Trophoblast cell (in vitro differentiated cells and primary cell): ENCODE measurements around the gene NEXMIF.

ENCODE experiments used
- DNase-seq, 2 donors: peaks; one replicate each; pipeline ENCODE4 v3.0.0-alpha.2; 2016
- H2AFZ ChIP-seq: 2 replicates; pipeline ENCODE4 v1.6.1; 2013; ENCODE audit warnings: low read length, moderate library complexity, mild to moderate bottlenecking; ENCODE audit not compliant: insufficient read depth, poor library complexity
- H2AK5ac ChIP-seq: 2 replicates; pipeline ENCODE4 v1.6.1; 2013; ENCODE audit warnings: mild to moderate bottlenecking, low read length
- H2BK120ac ChIP-seq: 2 replicates; pipeline ENCODE4 v1.6.1; 2013; ENCODE audit warnings: low read length, mild to moderate bottlenecking, moderate library complexity; ENCODE audit not compliant: insufficient read depth, poor library complexity
- H2BK12ac ChIP-seq: 2 replicates; pipeline ENCODE4 v1.6.1; 2013; ENCODE audit warnings: mild to moderate bottlenecking, low read length, moderate library complexity
- H2BK5ac ChIP-seq: 2 replicates; pipeline ENCODE4 v1.6.1; 2013; ENCODE audit warnings: low read length, low read depth, moderate library complexity, mild to moderate bottlenecking; ENCODE audit not compliant: poor library complexity
- H3K14ac ChIP-seq: 2 replicates; pipeline ENCODE4 v1.6.1; 2013; ENCODE audit warnings: mild to moderate bottlenecking, low read length
- H3K18ac ChIP-seq: 2 replicates; pipeline ENCODE4 v1.6.1; 2013; ENCODE audit warnings: mild to moderate bottlenecking, low read length
- H3K23ac ChIP-seq: 2 replicates; pipeline ENCODE4 v1.6.1; 2013; ENCODE audit warnings: low read length
- H3K27ac ChIP-seq: 2 replicates; pipeline ENCODE4 v1.5.1; 2013; ENCODE audit warnings: low read depth, mild to moderate bottlenecking, inconsistent platforms, low read length, moderate library complexity
- H3K27me3 ChIP-seq: 2 replicates; pipeline ENCODE4 v1.6.1; 2013; ENCODE audit warnings: inconsistent platforms, mild to moderate bottlenecking, low read length, moderate library complexity; ENCODE audit not compliant: insufficient read depth
- H3K36me3 ChIP-seq, 2 experiments: 1 replicate in 1 of 2; 2 replicates in 1 of 2; pipeline ENCODE4 v1.6.1; 2013; ENCODE audit warnings: low read length in 2 of 2, mild to moderate bottlenecking in 2 of 2, moderate library complexity in 1 of 2; ENCODE audit not compliant: insufficient read depth in 2 of 2, control insufficient read depth in 1 of 2
- H3K4ac ChIP-seq: 2 replicates; pipeline ENCODE4 v1.6.1; 2013; ENCODE audit warnings: low read depth, mild to moderate bottlenecking, low read length, moderate library complexity
- H3K4me1 ChIP-seq, 2 experiments: 1 replicate in 1 of 2; 2 replicates in 1 of 2; pipeline ENCODE4 v1.6.1; 2013; ENCODE audit warnings: low read length in 2 of 2, mild to moderate bottlenecking in 2 of 2, moderate library complexity in 1 of 2; ENCODE audit not compliant: insufficient read depth in 2 of 2, control insufficient read depth in 1 of 2
- H3K4me2 ChIP-seq: 2 replicates; pipeline ENCODE4 v1.6.1; 2013; ENCODE audit warnings: inconsistent platforms, mild to moderate bottlenecking, low read length, moderate library complexity
- H3K4me3 ChIP-seq: 2 replicates; pipeline ENCODE4 v1.5.1; 2013; ENCODE audit warnings: mild to moderate bottlenecking, low read depth, low read length, inconsistent platforms
- H3K79me1 ChIP-seq: one replicate; pipeline ENCODE4 v1.6.1; 2013; ENCODE audit warnings: low read length
- H3K79me2 ChIP-seq: 2 replicates; pipeline ENCODE4 v1.6.1; 2013; ENCODE audit warnings: low read length, mild to moderate bottlenecking; ENCODE audit not compliant: control insufficient read depth, insufficient read depth, poor library complexity
- H3K9ac ChIP-seq: 2 replicates; pipeline ENCODE4 v1.6.1; 2013; ENCODE audit warnings: mild to moderate bottlenecking, low read length
- H3K9me3 ChIP-seq: 2 replicates; pipeline ENCODE4 v1.6.1; 2013; ENCODE audit warnings: low read depth, mild to moderate bottlenecking, control low read depth, inconsistent platforms, low read length; ENCODE audit not compliant: insufficient read depth
- H4K12ac ChIP-seq: 2 replicates; pipeline ENCODE4 v1.6.1; 2013; ENCODE audit warnings: low read depth, mild to moderate bottlenecking, low read length, moderate library complexity
- H4K8ac ChIP-seq: 2 replicates; pipeline ENCODE4 v1.6.1; 2013; ENCODE audit warnings: low read depth, mild to moderate bottlenecking, low read length, moderate library complexity
- H4K91ac ChIP-seq: one replicate; pipeline ENCODE4 v1.6.1; 2013; ENCODE audit warnings: low read depth, mild to moderate bottlenecking, low read length, moderate library complexity
- WGBS: extraction: QIAGEN DNeasy Blood & Tissue Kit; methylation state at CpG from one replicate; pipeline ENCODE4 v1.1.7; 2013; ENCODE audit warnings: missing lambda C conversion rate; ENCODE audit not compliant: insufficient read length, insufficient coverage; ENCODE audit errors: extremely low coverage; 5-methylcytosine and 5-hydroxymethylcytosine counted together

NEXMIF gene

DNA sequence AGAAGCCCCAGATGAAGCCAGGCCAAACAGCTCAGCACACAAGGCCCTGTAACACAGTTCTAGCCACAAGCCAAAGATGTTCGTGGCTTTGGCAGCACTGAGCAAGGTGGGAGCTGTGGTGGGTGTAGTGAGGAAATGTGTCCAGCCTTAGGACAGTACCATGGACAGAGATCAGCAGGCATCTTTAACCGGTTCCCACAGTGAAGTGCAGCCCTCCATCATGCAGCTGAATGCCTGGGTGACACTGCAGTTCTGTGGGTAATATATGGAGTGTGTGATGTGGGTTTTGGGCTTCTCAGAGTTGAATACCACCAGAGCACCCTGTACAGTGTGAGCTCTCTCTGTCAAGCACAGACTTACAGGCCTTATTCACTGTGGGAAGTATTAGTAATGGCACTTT is 6.0 kb upstream of the NEXMIF start:
- Histone ChIP-seq H2AFZ (no peak overlapping the region), H3K4me1 (no peaks in the 10 kb centered on the region)
- WGBS: no CpG with 5 or more reads among the region's 2 CpGs

DNA sequence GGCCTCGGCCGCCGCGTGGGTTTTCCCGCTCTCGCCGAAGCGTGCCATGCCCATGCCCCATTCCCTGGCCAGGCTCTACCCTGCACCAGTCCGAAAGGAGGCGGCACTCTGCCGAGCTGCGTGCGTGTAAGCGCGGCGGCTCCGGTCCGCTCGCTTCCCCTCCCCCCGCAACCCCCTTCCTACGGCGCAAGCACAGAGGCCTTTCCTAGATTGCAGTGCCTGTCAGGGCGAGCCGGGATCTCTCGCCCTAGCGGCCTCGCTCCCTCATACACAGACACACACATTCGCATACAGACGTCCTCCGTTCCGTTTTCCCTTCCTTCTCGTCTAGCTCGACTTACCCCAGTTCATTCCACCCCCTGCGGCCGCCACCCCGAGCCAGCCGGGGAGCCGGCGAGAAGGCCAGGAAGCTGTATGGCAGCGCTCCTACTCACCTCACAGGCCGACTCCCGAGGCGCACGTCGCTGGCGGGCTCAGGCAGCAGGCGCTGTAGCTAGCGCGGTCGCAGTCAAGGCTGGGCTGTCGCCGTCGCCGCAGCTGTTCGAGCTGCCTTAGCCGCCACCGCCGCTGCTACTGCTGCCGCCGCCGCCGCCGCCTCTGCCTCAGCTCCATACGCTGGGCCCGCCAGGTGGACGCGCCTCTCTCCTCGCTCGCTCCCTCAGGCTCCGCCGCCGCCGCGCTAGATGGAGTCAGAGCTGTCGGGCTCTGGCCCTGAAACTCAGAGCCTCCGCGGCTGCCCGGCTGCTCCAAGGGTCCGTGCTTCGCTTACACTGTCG is 615 bp downstream of the NEXMIF start:
- no peak overlapping the region for H3K27ac ChIP-seq
- H3K79me2 ChIP-seq: no peaks in the 10 kb centered on the region
- H2BK120ac ChIP-seq: no peak overlapping the region
- peaks cover 6% of the 10 kb centered on the region for H3K9me3 ChIP-seq
- no peak overlapping the region for H3K18ac ChIP-seq
- H3K23ac ChIP-seq: no peak overlapping the region
- no peak overlapping the region for H4K91ac ChIP-seq
- H4K8ac ChIP-seq: no peak overlapping the region
- H2AK5ac ChIP-seq: no peak overlapping the region
- H3K9ac ChIP-seq: no peak overlapping the region
- no peaks in the 10 kb centered on the region for H3K36me3 ChIP-seq
- peak overlapping the region; percentile 69 for H3K4me2 ChIP-seq
- H3K14ac ChIP-seq: no peak overlapping the region
- H3K4me1 ChIP-seq: peaks cover 2 to 6% of the 10 kb centered on the region in 2 experiments
- H3K79me1 ChIP-seq: no peaks in the 10 kb centered on the region
- no peak overlapping the region for H2BK12ac ChIP-seq
- peak overlapping the region; percentile 65 for H3K4me3 ChIP-seq
- no CpG with 5 or more reads among the region's 81 CpGs for WGBS
- peak in 1 of 2 donors; percentile 9 for DNase-seq
- H2AFZ ChIP-seq: peak overlapping the region; percentile 69
- H4K12ac ChIP-seq: no peak overlapping the region
- peaks cover 7% of the 10 kb centered on the region for H3K27me3 ChIP-seq
- H2BK5ac ChIP-seq: no peak overlapping the region
- no peak overlapping the region for H3K4ac ChIP-seq

More for the DNA sequence above, 6.0 kb upstream of the NEXMIF start:
- Histone ChIP-seq H2AK5ac (no peak overlapping the region), H3K79me2 (no peaks in the 10 kb centered on the region), H3K9me3 (no peaks in the 10 kb centered on the region), H2BK12ac (no peak overlapping the region), H3K18ac (no peak overlapping the region), H3K4me3 (no peak overlapping the region), H3K4me2 (no peak overlapping the region), H3K27ac (no peak overlapping the region), H3K79me1 (no peaks in the 10 kb centered on the region), H4K91ac (no peak overlapping the region), H2BK120ac (no peak overlapping the region), H4K12ac (no peak overlapping the region), H3K4ac (no peak overlapping the region), H3K23ac (no peak overlapping the region), H3K14ac (no peak overlapping the region), H3K9ac (no peak overlapping the region), H2BK5ac (no peak overlapping the region), H3K27me3 (no peaks in the 10 kb centered on the region), H3K36me3 (no peaks in the 10 kb centered on the region), H4K8ac (no peak overlapping the region)
- DNase-seq: peak in 1 of 2 donors; percentile 3

DNA sequence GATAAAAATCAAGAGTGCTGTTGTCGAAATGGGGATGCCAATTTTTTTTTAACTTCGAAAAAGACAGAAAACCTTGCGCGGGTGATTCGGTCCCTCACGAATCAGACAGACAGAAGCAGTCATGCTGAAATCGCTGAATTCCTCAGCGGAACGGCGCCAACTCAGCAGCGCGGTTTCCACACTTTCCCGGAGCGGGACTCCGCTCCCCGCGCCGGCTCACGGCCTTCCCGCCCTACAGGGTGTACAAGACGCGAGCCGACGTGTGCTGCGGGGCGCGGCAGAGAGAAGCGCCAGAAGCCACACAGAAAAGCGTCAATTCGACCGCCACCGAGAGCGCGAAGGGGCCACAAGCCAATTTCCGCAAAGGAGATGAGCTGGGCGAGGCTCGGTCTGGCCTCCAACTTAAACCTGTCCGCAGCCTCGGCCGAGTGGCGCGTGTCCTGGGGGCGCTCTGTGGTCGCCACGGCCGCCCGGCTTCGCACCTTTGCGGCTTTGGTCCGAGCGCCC is 1.3 kb downstream of the NEXMIF start:
- no peak overlapping the region for H3K4ac ChIP-seq

DNA sequence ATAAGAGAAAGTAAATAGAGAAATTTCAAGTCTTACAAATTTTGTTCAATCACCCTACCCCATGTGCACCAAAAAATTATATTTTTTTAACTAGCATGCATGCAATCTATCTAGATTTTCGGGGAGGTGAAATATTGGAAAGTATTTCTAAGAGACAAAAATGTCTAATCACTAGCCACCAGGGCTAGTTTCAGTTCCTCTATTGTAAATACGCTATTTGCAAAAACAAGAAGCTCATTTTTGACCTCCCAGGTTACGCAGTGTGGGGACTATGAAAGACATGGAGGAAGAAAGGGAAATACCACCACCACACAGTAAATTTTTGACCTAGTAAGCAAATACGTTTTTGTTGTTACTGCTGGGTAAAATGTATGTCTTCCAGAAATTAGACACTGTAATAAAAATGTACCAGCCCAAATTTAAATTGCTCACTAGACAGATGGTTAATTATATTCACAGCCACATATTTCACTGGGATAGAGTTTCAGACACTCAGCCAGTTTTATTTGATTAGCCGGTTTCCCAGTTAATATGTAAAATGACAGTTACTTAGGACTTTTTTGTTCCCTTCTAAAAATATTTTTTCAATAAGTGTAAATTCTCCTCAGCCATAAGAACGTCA is 2.2 kb downstream of the NEXMIF start:
- Histone ChIP-seq H3K4me3 (no peak overlapping the region), H4K91ac (no peak overlapping the region), H3K4me2 (no peak overlapping the region), H3K9me3 (peaks cover 6% of the 10 kb centered on the region), H3K4me1 (peaks cover 2 to 6% of the 10 kb centered on the region in 2 experiments), H4K8ac (no peak overlapping the region), H2BK5ac (no peak overlapping the region), H2AFZ (no peak overlapping the region), H3K9ac (no peak overlapping the region), H4K12ac (no peak overlapping the region), H3K14ac (no peak overlapping the region), H2AK5ac (no peak overlapping the region), H3K79me1 (no peaks in the 10 kb centered on the region), H3K79me2 (no peaks in the 10 kb centered on the region), H2BK120ac (no peak overlapping the region), H3K27ac (no peak overlapping the region), H3K18ac (no peak overlapping the region), H3K4ac (no peak overlapping the region), H3K27me3 (peaks cover 7% of the 10 kb centered on the region), H3K36me3 (no peaks in the 10 kb centered on the region), H2BK12ac (no peak overlapping the region), H3K23ac (no peak overlapping the region)
- no CpG with 5 or more reads among the region's 6 CpGs for WGBS
- DNase-seq: no peak

More for the DNA sequence above, 1.3 kb downstream of the NEXMIF start:
- H3K4me2 ChIP-seq: peak overlapping the region; percentile 69
- no peak overlapping the region for H3K23ac ChIP-seq
- no CpG with 5 or more reads among the region's 51 CpGs for WGBS
- H2BK120ac ChIP-seq: no peak overlapping the region
- no peak overlapping the region for H3K9ac ChIP-seq
- H2BK12ac ChIP-seq: no peak overlapping the region
- peaks cover 7% of the 10 kb centered on the region for H3K27me3 ChIP-seq
- peak overlapping the region; percentile 59 for H3K4me3 ChIP-seq
- no peak overlapping the region for H4K12ac ChIP-seq
- no peaks in the 10 kb centered on the region for H3K79me1 ChIP-seq
- H3K27ac ChIP-seq: no peak overlapping the region
- H3K18ac ChIP-seq: no peak overlapping the region
- no peak overlapping the region for H2BK5ac ChIP-seq
- no peaks in the 10 kb centered on the region for H3K36me3 ChIP-seq
- DNase-seq: no peak
- H4K8ac ChIP-seq: no peak overlapping the region
- no peak overlapping the region for H2AK5ac ChIP-seq
- H4K91ac ChIP-seq: no peak overlapping the region
- H3K14ac ChIP-seq: no peak overlapping the region
- no peaks in the 10 kb centered on the region for H3K79me2 ChIP-seq
- no peak overlapping the region for H2AFZ ChIP-seq
- peaks cover 6% of the 10 kb centered on the region for H3K9me3 ChIP-seq
- H3K4me1 ChIP-seq: peaks cover 2 to 6% of the 10 kb centered on the region in 2 experiments
